Progenitor cell of endocrine pancreas (in vitro differentiated cells): ENCODE results near the gene ADAD2. TPM values are rescaled to one million over a fixed set of nuclear protein-coding genes. Genes with fewer than 3 reads are reported as not detected.

ENCODE experiments used
- DNase-seq: peaks from one replicate; pipeline ENCODE4 v3.0.0; 2021; ENCODE audit warnings: low spot score; ENCODE audit not compliant: unreplicated experiment
- H3K27ac Mint-ChIP-seq: 2 replicates; pipeline ENCODE4 v1.8.0; 2021; ENCODE audit warnings: mild to moderate bottlenecking, moderate library complexity, mixed read lengths
- H3K27me3 Mint-ChIP-seq: 2 replicates; pipeline ENCODE4 v1.8.0; 2021; ENCODE audit warnings: mixed read lengths
- H3K36me3 Mint-ChIP-seq: 2 replicates; pipeline ENCODE4 v1.8.0; 2022; ENCODE audit warnings: mixed read lengths; ENCODE audit not compliant: insufficient read depth
- H3K4me1 Mint-ChIP-seq: 2 replicates; pipeline ENCODE4 v1.8.0; 2021; ENCODE audit warnings: low read depth, mixed read lengths
- H3K4me3 Mint-ChIP-seq: 2 replicates; pipeline ENCODE4 v1.8.0; 2021; ENCODE audit warnings: low read depth, mild to moderate bottlenecking, moderate library complexity, mixed read lengths
- H3K9me3 Mint-ChIP-seq: 2 replicates; pipeline ENCODE4 v1.8.0; 2021; ENCODE audit warnings: low read depth, mixed read lengths
- total RNA-seq: library from RNA; stranded (reverse); gene quantifications from 2 replicates; pipeline ENCODE4 v1.2.1, GENCODE V29; 2021
- TF ChIP-seq, protein P1 (sequence below): fragments of 200-600 bp; sonication (generic); IDR thresholded peaks from one replicate; pipeline ENCODE4 v1.5.0; 2021; ENCODE audit warnings: antibody characterized with exemption, mild to moderate bottlenecking; ENCODE audit not compliant: unreplicated experiment

ADAD2 gene
- total RNA-seq, 1 donor from 2014 or later, result not detected

DNA sequence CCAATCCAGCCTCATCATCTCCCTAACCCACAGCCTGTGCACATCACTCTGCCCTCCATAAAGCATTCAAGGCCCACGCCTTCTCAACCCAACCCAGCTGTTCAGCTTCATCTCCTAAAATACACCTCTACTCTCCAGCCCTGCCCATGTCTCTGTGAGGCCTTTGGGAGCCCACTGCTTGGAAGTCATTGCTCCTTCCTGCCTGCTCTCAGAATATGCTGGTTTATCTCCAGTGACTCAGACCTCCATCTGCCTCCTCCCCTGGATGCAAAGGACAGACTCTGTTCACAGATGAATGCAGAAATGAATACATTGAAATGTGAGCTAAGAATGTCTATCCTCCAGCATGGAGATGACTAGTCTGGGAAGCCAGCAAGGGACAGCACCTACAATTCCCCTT, 29.9 kb downstream of the ADAD2 start:
- H3K27me3 Mint-ChIP-seq, result peaks cover 16% of the 10 kb centered on the region
- H3K4me3 Mint-ChIP-seq, result no peak overlapping the region
- no peaks in the 10 kb centered on the region for H3K9me3 Mint-ChIP-seq
- H3K4me1 Mint-ChIP-seq, result no peaks in the 10 kb centered on the region
- DNase-seq, result no peak
- TF ChIP-seq, protein P1, sequence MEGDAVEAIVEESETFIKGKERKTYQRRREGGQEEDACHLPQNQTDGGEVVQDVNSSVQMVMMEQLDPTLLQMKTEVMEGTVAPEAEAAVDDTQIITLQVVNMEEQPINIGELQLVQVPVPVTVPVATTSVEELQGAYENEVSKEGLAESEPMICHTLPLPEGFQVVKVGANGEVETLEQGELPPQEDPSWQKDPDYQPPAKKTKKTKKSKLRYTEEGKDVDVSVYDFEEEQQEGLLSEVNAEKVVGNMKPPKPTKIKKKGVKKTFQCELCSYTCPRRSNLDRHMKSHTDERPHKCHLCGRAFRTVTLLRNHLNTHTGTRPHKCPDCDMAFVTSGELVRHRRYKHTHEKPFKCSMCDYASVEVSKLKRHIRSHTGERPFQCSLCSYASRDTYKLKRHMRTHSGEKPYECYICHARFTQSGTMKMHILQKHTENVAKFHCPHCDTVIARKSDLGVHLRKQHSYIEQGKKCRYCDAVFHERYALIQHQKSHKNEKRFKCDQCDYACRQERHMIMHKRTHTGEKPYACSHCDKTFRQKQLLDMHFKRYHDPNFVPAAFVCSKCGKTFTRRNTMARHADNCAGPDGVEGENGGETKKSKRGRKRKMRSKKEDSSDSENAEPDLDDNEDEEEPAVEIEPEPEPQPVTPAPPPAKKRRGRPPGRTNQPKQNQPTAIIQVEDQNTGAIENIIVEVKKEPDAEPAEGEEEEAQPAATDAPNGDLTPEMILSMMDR, result no peak
- no peak overlapping the region for H3K27ac Mint-ChIP-seq
- no peaks in the 10 kb centered on the region for H3K36me3 Mint-ChIP-seq

DNA sequence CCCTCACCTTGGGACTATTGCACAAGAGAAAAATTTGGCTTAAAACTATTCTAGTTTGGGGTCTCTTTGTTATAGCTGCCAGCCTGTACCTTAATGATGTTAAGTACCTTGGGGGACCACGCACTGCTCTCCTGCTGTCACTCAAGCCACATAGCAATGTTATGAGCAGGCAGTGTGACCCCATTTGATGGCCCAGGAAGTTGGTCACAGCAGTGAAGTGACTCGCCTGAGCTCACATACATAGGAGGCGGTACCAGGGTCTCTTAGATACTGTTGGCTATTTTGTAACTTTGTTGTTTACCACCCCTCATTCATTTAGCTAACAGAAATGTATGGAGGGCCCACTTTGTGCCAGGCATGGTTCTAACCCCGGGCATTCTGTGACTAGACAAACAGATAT, 32.5 kb downstream of the ADAD2 start:
- TF ChIP-seq, protein P1, result no peak
- Mint-ChIP-seq H3K27ac (no peak overlapping the region), H3K4me3 (no peak overlapping the region), H3K4me1 (no peaks in the 10 kb centered on the region), H3K27me3 (peaks cover 14% of the 10 kb centered on the region), H3K9me3 (no peaks in the 10 kb centered on the region), H3K36me3 (no peaks in the 10 kb centered on the region)
- no peak for DNase-seq

GRCh38 chr16:84224554-84224953, 33.6 kb downstream of the ADAD2 start:
- TF ChIP-seq, protein P1, result no peak
- Mint-ChIP-seq H3K36me3 (no peaks in the 10 kb centered on the region), H3K4me3 (no peak overlapping the region), H3K9me3 (no peaks in the 10 kb centered on the region), H3K4me1 (no peaks in the 10 kb centered on the region), H3K27ac (no peak overlapping the region), H3K27me3 (peaks cover 8% of the 10 kb centered on the region)
- DNase-seq, result no peak

DNA sequence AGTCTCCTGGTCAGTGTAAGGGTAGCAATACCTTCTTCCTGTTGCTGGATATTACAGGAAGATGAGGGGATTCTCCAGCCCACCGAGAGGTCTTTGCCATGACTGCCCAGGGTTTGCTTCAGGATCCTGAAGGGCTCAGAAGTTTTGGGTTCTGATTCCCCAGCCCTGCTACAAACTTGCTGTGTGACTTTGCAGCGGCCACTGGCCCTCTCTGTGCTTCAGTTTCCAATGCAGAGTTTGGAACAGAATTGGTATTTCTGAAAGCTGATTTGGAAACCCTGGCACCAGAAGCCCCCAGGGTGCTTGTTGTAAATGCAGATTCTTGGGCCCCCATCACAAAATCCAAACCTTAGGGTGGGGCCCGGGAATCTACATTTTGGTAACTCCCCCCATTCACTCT, 34.2 kb downstream of the ADAD2 start:
- peaks cover 8% of the 10 kb centered on the region for H3K27me3 Mint-ChIP-seq
- H3K4me3 Mint-ChIP-seq, result no peak overlapping the region
- no peaks in the 10 kb centered on the region for H3K36me3 Mint-ChIP-seq
- no peak overlapping the region for H3K27ac Mint-ChIP-seq
- H3K9me3 Mint-ChIP-seq, result no peaks in the 10 kb centered on the region
- DNase-seq, result no peak
- no peaks in the 10 kb centered on the region for H3K4me1 Mint-ChIP-seq
- TF ChIP-seq, protein P1, result no peak

- no peak overlapping the region for H3K27ac Mint-ChIP-seq
- no peaks in the 10 kb centered on the region for H3K4me1 Mint-ChIP-seq
- H3K36me3 Mint-ChIP-seq, result no peaks in the 10 kb centered on the region
- TF ChIP-seq, protein P1, result no peak
- H3K4me3 Mint-ChIP-seq, result no peak overlapping the region
- DNase-seq, result no peak
- H3K9me3 Mint-ChIP-seq, result no peaks in the 10 kb centered on the region
- H3K27me3 Mint-ChIP-seq, result peaks cover 8% of the 10 kb centered on the region
Measured at GRCh38 chr16:84225571-84225970, 34.6 kb downstream of the ADAD2 start.
